Right lobe of liver (tissue), 6 donors: ENCODE measurements around the gene AVP. TPM values are rescaled to one million over a fixed set of nuclear protein-coding genes. Genes with fewer than 3 reads are reported as not detected.

Experiments
- ATAC-seq, 4 donors: fragments of 200-7000 bp; cut with Tn5 transposase; one replicate each; pipeline ENCODE4 v1.9.1; 2020; ENCODE audit warnings: mild to moderate bottlenecking in 4 of 4, moderate library complexity in 4 of 4
- DNase-seq, 3 donors: peaks; one replicate each; pipeline ENCODE4 v3.0.0-alpha.2; 2020
- H3K27ac ChIP-seq, 3 donors: fragments of 200-600 bp; one replicate each; pipeline ENCODE4 v1.8.0; 2022
- H3K27me3 ChIP-seq, 2 donors: fragments of 200-600 bp; one replicate each; pipeline ENCODE4 v1.8.0; 2022
- H3K36me3 ChIP-seq, 4 donors: fragments of 200-600 bp; sonication (generic) in 1 of 4; one replicate each; pipeline versions ENCODE4 v1.5.1 to v1.8.0; 2017 to 2022; ENCODE audit warnings: control low read depth in 1 of 4
- H3K4me1 ChIP-seq, 4 donors: fragments of 200-600 bp; sonication (generic) in 1 of 4; one replicate each; pipeline versions ENCODE4 v1.5.1 to v1.8.0; 2017 to 2022; ENCODE audit warnings: control low read depth in 1 of 4
- H3K4me3 ChIP-seq, 3 donors: fragments of 200-600 bp; one replicate each; pipeline ENCODE4 v1.8.0; 2022
- H3K9me3 ChIP-seq, 4 donors: fragments of 200-600 bp; sonication (generic) in 1 of 4; one replicate each; pipeline versions ENCODE4 v1.5.1 to v1.8.0; 2017 to 2022; ENCODE audit warnings: control low read depth in 1 of 4
- POLR2A ChIP-seq: fragments of 450-650 bp; IDR thresholded peaks from one replicate; pipeline ENCODE4 v1.6.1; 2017; ENCODE audit warnings: antibody characterized with exemption, mild to moderate bottlenecking
- WGBS: methylation state at CpG from one replicate; pipeline ENCODE4 v1.1.6; 2018; ENCODE audit warnings: low coverage, low lambda C conversion rate; ENCODE audit not compliant: insufficient coverage; ENCODE audit errors: missing lambda C conversion rate; 5-methylcytosine and 5-hydroxymethylcytosine counted together
- intact Hi-C, 2 donors: fragments of 100-400 bp; cut with DNase I; formaldehyde crosslinking; loops; one replicate each; pipeline versions ENCODE4 v1.11.2 to v1.14.1; 2022
- total RNA-seq, 6 experiments: library from RNA; depleted of rRNA in 2 of 6; stranded (reverse); fragments of >200 nt in 2 of 6; fragmentation: NEBNext Ultra II Directional in 3 of 6; extraction: Animal tissue kit (Norgen Biotek cat#: 25700) in 3 of 6; gene quantifications; one replicate each; pipeline versions ENCODE4 v1.1.0 to v1.2.4, GENCODE V29; 2016 to 2023
- TF ChIP-seq, protein P1 (sequence below), 4 donors: fragments of 200-600 bp in 3 of 4; fragments of 450-650 bp in 1 of 4; IDR thresholded peaks; one replicate each; pipeline versions ENCODE4 v1.5.1 to v1.8.0; 2016 to 2022; ENCODE audit warnings: antibody characterized with exemption in 4 of 4, mild to moderate bottlenecking in 2 of 4
- donor health status: DM: no; HTN: yes; CAD: no.
- donor health status: DM: no; HTN: no; CAD: no.
- donor health status: DM: no; HTN: no; CAD: no.
- donor health status: DM: no; HTN: yes; CAD: no.
- donor health status: DM: no; HTN: yes; CAD: no.

Gene AVP
- total RNA-seq, 6 experiments from 2014 or later = 0.74 to 0.93 TPM; not detected in 4

GRCh38 chr20:3072530-3073250 is 11.8 kb downstream of the AVP start:
- Histone ChIP-seq H3K4me3 (peak overlapping the region in 2 of 3 donors; percentile 45 to 49), H3K27me3 (no peaks in the 10 kb centered on the region), H3K9me3 (no peaks in the 10 kb centered on the region), H3K4me1 (peaks cover 0 to 39% (median 0%) of the 10 kb centered on the region in 4 donors), H3K36me3 (no peaks in the 10 kb centered on the region), H3K27ac (no peak overlapping the region)
- intact Hi-C loops = no loop called here
- TF ChIP-seq, protein P1, sequence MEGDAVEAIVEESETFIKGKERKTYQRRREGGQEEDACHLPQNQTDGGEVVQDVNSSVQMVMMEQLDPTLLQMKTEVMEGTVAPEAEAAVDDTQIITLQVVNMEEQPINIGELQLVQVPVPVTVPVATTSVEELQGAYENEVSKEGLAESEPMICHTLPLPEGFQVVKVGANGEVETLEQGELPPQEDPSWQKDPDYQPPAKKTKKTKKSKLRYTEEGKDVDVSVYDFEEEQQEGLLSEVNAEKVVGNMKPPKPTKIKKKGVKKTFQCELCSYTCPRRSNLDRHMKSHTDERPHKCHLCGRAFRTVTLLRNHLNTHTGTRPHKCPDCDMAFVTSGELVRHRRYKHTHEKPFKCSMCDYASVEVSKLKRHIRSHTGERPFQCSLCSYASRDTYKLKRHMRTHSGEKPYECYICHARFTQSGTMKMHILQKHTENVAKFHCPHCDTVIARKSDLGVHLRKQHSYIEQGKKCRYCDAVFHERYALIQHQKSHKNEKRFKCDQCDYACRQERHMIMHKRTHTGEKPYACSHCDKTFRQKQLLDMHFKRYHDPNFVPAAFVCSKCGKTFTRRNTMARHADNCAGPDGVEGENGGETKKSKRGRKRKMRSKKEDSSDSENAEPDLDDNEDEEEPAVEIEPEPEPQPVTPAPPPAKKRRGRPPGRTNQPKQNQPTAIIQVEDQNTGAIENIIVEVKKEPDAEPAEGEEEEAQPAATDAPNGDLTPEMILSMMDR (IDR thresholded peaks at IDR 0.05) = no peak
- TF ChIP-seq POLR2A = no peak
- no peak for DNase-seq
- no peak for ATAC-seq
- 70% methylated on average over 11 of the region's 22 CpGs for WGBS

DNA sequence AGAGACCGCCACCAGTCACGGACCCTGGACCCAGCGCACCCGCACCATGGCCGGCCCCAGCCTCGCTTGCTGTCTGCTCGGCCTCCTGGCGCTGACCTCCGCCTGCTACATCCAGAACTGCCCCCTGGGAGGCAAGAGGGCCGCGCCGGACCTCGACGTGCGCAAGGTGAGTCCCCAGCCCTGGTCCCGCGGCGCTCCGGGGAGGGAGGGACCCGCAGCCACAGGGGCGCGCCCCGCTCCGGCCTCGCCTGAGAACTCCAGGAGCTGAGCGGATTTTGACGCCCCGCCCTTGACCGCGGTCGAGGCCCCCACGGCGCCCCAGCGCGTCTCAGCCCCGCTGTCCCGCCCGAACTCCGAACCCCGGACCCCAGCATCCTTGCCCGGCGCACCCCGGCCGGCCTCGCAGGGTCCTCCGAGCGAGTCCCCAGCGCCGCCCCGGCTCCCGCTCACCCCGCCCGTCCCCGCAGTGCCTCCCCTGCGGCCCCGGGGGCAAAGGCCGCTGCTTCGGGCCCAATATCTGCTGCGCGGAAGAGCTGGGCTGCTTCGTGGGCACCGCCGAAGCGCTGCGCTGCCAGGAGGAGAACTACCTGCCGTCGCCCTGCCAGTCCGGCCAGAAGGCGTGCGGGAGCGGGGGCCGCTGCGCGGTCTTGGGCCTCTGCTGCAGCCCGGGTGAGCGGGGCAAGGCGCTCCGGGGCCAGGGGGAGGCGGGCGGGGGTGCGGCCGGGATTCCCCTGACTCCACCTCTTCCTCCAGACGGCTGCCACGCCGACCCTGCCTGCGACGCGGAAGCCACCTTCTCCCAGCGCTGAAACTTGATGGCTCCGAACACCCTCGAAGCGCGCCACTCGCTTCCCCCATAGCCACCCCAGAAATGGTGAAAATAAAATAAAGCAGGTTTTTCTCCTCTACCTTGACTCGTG is 12.7 kb downstream of the AVP start, which contains the start of gene OXT:
Gene OXT (plus strand): TSS at position 11 of the 920 bp plus-strand sequence. CDS start 36 bp downstream, at position 47.
- TF ChIP-seq, protein P1 (IDR thresholded peaks at IDR 0.05) = no peak
- no peak for TF ChIP-seq POLR2A
- no peak within 1 kb of the TSS for H3K27ac ChIP-seq
- H3K4me1 ChIP-seq = peaks cover 0 to 42% (median 2%) of the 10 kb centered on the region in 4 donors
- peak; percentile 5 to 54 (median 32) for ATAC-seq
- H3K9me3 ChIP-seq = no peaks in the 10 kb centered on the region
- no peaks in the 10 kb centered on the region for H3K36me3 ChIP-seq
- DNase-seq = peak in 1 of 3 donors; percentile 56
- intact Hi-C loops = no loop called here
- H3K27me3 ChIP-seq = no peaks in the 10 kb centered on the region
- peak within 1 kb of the TSS; percentile 38 to 49 (median 45) for H3K4me3 ChIP-seq
- 15% methylated on average over 18 of the region's 95 CpGs for WGBS

DNA sequence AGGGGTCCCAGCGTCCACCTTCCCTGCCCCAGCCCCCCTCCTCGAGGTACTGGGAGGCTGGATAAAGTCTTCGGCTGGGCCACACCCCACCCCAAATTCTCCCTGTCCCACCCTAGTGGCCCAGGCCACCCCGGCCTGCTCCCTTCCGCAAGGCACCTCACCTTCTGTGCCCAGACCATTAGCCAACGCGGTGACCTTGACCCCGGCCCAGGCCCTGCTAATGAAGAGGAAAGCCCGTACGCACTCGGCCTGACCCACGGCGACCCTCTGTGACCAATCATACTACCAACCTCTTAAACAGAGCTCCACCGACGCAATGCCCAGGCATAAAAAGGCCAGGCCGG is 13.3 kb downstream of the AVP start:
- WGBS = 50% methylated on average over 3 of the region's 16 CpGs
- intact Hi-C loops = no loop called here
- peak in 1 of 4 donors; percentile 1 for ATAC-seq
- no peak overlapping the region for H3K27ac ChIP-seq
- H3K9me3 ChIP-seq = no peaks in the 10 kb centered on the region
- H3K4me3 ChIP-seq = peak overlapping the region; percentile 38 to 49 (median 45)
- peaks cover 0 to 47% (median 3%) of the 10 kb centered on the region in 4 donors for H3K4me1 ChIP-seq
- H3K36me3 ChIP-seq = no peaks in the 10 kb centered on the region
- no peak for DNase-seq
- H3K27me3 ChIP-seq = no peaks in the 10 kb centered on the region
- TF ChIP-seq POLR2A = no peak
- TF ChIP-seq, protein P1 (IDR thresholded peaks at IDR 0.05) = no peak

DNA sequence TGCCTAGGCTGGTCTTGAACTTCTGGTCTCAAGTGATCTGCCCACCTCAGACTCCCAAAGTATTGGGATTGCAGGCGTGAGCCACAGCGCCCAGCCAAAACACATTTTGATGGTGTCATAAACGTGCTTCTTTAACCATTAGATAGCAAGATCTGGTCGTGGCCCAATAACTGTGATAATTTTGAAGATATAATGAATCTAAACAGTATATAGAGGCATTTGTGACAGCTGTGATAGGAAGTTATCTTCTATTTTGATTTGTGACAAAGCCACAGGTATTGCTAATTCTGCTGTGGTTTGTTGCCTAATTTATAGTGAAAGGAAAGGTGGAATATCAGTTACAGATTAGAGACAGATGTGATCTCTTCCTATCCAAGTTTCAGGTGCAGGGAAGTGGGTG is 13.8 kb downstream of the AVP start:
- Histone ChIP-seq H3K27me3 (no peaks in the 10 kb centered on the region), H3K9me3 (no peaks in the 10 kb centered on the region), H3K4me1 (peaks cover 0 to 47% (median 3%) of the 10 kb centered on the region in 4 donors), H3K27ac (no peak overlapping the region), H3K4me3 (no peak overlapping the region), H3K36me3 (no peaks in the 10 kb centered on the region)
- DNase-seq = no peak
- no peak for ATAC-seq
- intact Hi-C loops = no loop called here
- 87% methylated on average over 4 of the region's 4 CpGs for WGBS
- TF ChIP-seq, protein P1 (IDR thresholded peaks at IDR 0.05) = no peak
- TF ChIP-seq POLR2A = no peak
